HFFc6 (cell line): ENCODE results near the gene NECTIN1. TPM values are rescaled to one million over a fixed set of nuclear protein-coding genes. Genes with fewer than 3 reads are reported as not detected.
A peak's percentile ranks its signal among the peaks of the same experiment; 100 is the strongest.

Experiments used
- DNase-seq: peaks from one replicate; pipeline ENCODE4 v3.0.0-alpha.2; 2018
- H3K27ac Mint-ChIP-seq: 2 replicates; pipeline ENCODE4 v1.8.0; 2020; ENCODE audit warnings: mild to moderate bottlenecking, mixed read lengths
- H3K27me3 Mint-ChIP-seq: 2 replicates; pipeline ENCODE4 v1.8.0; 2021; ENCODE audit warnings: mild to moderate bottlenecking, moderate library complexity, mixed read lengths; ENCODE audit not compliant: insufficient read depth
- H3K36me3 Mint-ChIP-seq: 2 replicates; pipeline ENCODE4 v1.8.0; 2021; ENCODE audit warnings: low read depth, mixed read lengths
- H3K4me1 Mint-ChIP-seq: 2 replicates; pipeline ENCODE4 v1.8.0; 2020; ENCODE audit warnings: low read depth, mixed read lengths
- H3K4me3 Mint-ChIP-seq: 2 replicates; pipeline ENCODE4 v1.8.0; 2020; ENCODE audit warnings: mild to moderate bottlenecking, moderate library complexity, mixed read lengths
- H3K9me3 Mint-ChIP-seq: 2 replicates; pipeline ENCODE4 v1.8.0; 2020; ENCODE audit warnings: mild to moderate bottlenecking, mixed read lengths
- CTCF ChIP-seq: fragments of 200-600 bp; sonication (generic); IDR thresholded peaks from 2 replicates; pipeline ENCODE4 v1.5.0; 2021; ENCODE audit warnings: antibody characterized with exemption, mild to moderate bottlenecking
- long read RNA-seq: library from polyadenylated mRNA; unstranded; transcript quantifications from one replicate; pipeline ENCODE4 v2.0.0, GENCODE V29; 2019
- total RNA-seq, 6 experiments: library from RNA; stranded (reverse); fragmentation: NEBNext Ultra II Directional; extraction: Animal tissue kit (Norgen Biotek cat#: 25700); gene quantifications; 2 replicates in 1 of 6; 3 replicates in 5 of 6; pipeline ENCODE4 v1.2.3, GENCODE V29; 2021

The NECTIN1 gene, protein sequence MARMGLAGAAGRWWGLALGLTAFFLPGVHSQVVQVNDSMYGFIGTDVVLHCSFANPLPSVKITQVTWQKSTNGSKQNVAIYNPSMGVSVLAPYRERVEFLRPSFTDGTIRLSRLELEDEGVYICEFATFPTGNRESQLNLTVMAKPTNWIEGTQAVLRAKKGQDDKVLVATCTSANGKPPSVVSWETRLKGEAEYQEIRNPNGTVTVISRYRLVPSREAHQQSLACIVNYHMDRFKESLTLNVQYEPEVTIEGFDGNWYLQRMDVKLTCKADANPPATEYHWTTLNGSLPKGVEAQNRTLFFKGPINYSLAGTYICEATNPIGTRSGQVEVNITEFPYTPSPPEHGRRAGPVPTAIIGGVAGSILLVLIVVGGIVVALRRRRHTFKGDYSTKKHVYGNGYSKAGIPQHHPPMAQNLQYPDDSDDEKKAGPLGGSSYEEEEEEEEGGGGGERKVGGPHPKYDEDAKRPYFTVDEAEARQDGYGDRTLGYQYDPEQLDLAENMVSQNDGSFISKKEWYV
- total RNA-seq, result 1 to 10 TPM; 4.1 to 7.9 (median 6.6) TPM
- long read RNA-seq, partial matches to known transcripts, result 1 of 2 reads
- long read RNA-seq, other reads (novel, unspliced or antisense), result 1 of 2 reads

DNA sequence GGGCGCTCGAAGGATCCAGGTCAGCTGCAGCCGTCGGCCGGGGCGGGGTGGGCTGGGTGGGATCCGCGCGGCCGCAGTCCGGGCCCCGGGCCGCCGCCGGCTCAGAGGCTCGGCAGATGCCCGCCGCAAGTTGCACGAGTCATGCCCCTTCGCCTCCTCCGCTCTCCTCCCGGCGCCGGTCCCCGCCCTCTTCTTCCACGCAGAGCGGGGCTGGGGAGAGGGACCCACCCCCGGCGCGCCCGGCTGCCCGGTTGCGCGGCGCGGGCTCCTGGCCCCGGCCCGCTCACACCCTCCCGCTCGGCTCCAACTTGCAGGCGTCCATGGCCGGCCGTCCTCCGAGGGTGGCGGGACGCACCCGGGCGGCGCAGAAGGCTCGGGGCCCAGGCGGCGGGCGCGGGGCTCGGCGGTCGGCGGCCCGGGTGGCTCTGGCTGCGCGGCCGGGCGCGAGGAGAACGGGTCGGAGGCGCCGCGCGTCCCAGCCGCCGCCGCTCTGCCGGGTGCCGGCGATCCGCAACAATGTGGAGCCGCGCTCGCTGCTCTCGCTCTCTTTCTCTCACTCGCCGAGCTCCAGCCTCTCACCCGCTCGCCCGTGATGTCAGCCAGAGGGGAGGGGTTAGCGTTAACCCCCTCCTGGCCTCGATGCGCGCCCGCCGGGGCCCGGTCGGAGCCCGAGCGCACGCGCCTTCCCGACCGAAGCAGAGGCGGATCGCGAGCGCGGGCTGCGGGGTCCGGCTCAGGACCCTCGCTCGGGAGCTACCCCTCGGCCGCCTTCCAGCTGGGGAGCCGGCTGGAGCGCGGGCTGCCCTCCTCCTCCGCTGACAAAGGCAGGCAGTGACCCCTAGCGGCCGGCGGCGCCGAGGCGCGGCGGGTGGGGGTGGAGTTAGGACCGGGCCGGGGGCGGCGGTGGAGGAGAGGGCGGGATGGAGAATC is at the start of gene NECTIN1:
TSS of gene NECTIN1 (minus strand) at position 550 of the 930 bp plus-strand sequence. CDS start 647 bp downstream, outside the sequence.
- H3K4me3 Mint-ChIP-seq, result peak within 1 kb of the TSS; percentile 86
- H3K9me3 Mint-ChIP-seq, result no peaks in the 10 kb centered on the region
- peak; percentile 72 for DNase-seq
- peak within 1 kb of the TSS; percentile 55 for H3K27ac Mint-ChIP-seq
- peak; percentile 99 for TF ChIP-seq CTCF
- peaks cover 14% of the 10 kb centered on the region for H3K27me3 Mint-ChIP-seq
- H3K36me3 Mint-ChIP-seq, result no peaks in the 10 kb centered on the region
- peaks cover 9% of the 10 kb centered on the region; the same call in 1 of the 2 replicates for H3K4me1 Mint-ChIP-seq

DNA sequence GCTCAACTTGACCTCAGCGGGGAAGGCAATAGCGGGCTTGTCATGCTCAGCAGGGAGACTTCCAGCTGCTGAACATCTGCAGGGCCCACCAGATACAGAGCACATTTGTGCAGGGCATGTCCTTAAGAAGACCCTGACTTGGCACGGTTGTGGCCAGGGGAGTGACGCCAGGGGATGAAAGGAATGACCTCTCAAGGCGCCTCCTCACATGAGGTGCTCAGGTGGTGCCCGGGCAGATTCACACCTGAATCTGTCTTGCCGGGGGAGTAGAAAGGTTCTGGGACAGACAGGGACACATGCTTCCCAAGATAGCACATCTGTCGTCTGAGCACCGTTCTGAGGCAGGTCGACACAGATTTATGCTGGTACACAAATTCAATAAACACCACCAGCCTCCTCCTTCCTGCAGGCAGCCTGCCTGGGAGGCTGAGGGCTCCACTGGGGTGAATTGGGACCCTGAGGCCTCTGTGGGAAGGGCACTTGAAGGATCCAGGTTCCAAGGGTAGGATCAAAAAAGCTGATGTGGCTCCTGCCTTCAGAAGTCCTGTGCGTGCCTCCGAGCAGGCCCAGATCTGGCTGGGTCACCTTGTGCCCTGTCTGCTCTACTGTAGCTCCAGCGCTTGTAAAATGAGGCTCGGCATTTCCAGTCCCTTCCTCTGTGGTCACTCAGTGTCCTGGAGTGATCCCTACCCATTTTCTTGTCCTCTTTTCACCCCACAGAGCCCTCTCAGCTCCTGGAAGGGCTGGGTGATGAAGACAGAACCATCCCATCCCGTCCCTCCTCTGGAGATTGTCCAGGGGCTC is 49.6 kb upstream of the NECTIN1 start:
- Mint-ChIP-seq H3K4me3 (no peak overlapping the region), H3K27me3 (peaks cover 44% of the 10 kb centered on the region)
- TF ChIP-seq CTCF, result no peak

DNA sequence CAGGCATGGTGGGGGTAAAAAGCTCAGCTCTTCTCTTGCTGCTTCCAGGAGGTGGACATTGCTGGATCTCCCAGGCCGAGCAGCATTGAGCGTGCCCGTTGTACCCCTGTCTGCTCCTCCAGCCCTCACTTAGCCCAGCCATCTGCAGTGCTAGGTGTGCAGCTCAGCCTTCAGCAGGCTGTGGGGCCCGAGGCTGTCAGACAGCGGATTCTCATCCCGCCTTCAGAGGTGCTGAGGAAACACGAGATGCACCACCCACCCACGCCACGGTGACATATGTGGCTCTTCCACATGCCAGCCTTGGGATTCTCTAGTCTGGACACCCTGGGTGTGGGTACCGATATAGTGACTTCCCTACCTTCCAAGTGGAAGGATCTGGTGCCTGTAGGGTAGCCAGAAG is 48.9 kb upstream of the NECTIN1 start:
- H3K4me1 Mint-ChIP-seq, result 0 out of 2 replicates have a peak, but pooled peaks cover 8% of the 10 kb centered on the region
- H3K9me3 Mint-ChIP-seq, result no peaks in the 10 kb centered on the region
- no peak for DNase-seq
- TF ChIP-seq CTCF, result no peak
- no peak overlapping the region for H3K27ac Mint-ChIP-seq
- H3K4me3 Mint-ChIP-seq, result no peak overlapping the region
- no peaks in the 10 kb centered on the region for H3K36me3 Mint-ChIP-seq
- H3K27me3 Mint-ChIP-seq, result peaks cover 42% of the 10 kb centered on the region

More for the DNA sequence above, 49.6 kb upstream of the NECTIN1 start:
- no peak overlapping the region for H3K27ac Mint-ChIP-seq
- no peak for DNase-seq
- H3K4me1 Mint-ChIP-seq, result 0 out of 2 replicates have a peak, but pooled peaks cover 8% of the 10 kb centered on the region
- H3K36me3 Mint-ChIP-seq, result no peaks in the 10 kb centered on the region
- no peaks in the 10 kb centered on the region for H3K9me3 Mint-ChIP-seq

GRCh38 chr11:119776651-119777050 is 47.7 kb upstream of the NECTIN1 start:
- no peak for TF ChIP-seq CTCF
- H3K9me3 Mint-ChIP-seq, result no peaks in the 10 kb centered on the region
- H3K36me3 Mint-ChIP-seq, result no peaks in the 10 kb centered on the region
- peaks cover 37% of the 10 kb centered on the region for H3K27me3 Mint-ChIP-seq
- no peak overlapping the region for H3K4me3 Mint-ChIP-seq
- DNase-seq, result no peak
- no peak overlapping the region for H3K27ac Mint-ChIP-seq
- H3K4me1 Mint-ChIP-seq, result no peaks in the 10 kb centered on the region
